Fibroblast of pulmonary artery (primary cell): ENCODE results near the gene TXNDC11.

Experiments
- DNase-seq: peaks from one replicate; pipeline ENCODE4 v3.0.0-alpha.2; 2010; ENCODE audit warnings: low read depth
- H3K4me3 ChIP-seq: replicated peaks from 2 replicates; pipeline ENCODE4 v1.5.1; 2011; ENCODE audit warnings: low read depth, mild to moderate bottlenecking, control low read depth, low read length, moderate library complexity
- TF ChIP-seq, protein P1 (sequence below): IDR thresholded peaks from 2 replicates; pipeline ENCODE4 v1.5.1; 2011; ENCODE audit warnings: mild to moderate bottlenecking, control low read depth, low read length, inconsistent platforms; ENCODE audit errors: missing control alignments

TXNDC11 gene

GRCh38 chr16:11750056-11750455, 7.4 kb upstream of the TXNDC11 start:
- no peak for DNase-seq
- TF ChIP-seq, protein P1, sequence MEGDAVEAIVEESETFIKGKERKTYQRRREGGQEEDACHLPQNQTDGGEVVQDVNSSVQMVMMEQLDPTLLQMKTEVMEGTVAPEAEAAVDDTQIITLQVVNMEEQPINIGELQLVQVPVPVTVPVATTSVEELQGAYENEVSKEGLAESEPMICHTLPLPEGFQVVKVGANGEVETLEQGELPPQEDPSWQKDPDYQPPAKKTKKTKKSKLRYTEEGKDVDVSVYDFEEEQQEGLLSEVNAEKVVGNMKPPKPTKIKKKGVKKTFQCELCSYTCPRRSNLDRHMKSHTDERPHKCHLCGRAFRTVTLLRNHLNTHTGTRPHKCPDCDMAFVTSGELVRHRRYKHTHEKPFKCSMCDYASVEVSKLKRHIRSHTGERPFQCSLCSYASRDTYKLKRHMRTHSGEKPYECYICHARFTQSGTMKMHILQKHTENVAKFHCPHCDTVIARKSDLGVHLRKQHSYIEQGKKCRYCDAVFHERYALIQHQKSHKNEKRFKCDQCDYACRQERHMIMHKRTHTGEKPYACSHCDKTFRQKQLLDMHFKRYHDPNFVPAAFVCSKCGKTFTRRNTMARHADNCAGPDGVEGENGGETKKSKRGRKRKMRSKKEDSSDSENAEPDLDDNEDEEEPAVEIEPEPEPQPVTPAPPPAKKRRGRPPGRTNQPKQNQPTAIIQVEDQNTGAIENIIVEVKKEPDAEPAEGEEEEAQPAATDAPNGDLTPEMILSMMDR, result no peak
- H3K4me3 ChIP-seq, result no peak overlapping the region

- no peak overlapping the region for H3K4me3 ChIP-seq
- TF ChIP-seq, protein P1, result no peak
- DNase-seq, result no peak
Observed at GRCh38 chr16:11748404-11749254, 6.0 kb upstream of the TXNDC11 start.

DNA sequence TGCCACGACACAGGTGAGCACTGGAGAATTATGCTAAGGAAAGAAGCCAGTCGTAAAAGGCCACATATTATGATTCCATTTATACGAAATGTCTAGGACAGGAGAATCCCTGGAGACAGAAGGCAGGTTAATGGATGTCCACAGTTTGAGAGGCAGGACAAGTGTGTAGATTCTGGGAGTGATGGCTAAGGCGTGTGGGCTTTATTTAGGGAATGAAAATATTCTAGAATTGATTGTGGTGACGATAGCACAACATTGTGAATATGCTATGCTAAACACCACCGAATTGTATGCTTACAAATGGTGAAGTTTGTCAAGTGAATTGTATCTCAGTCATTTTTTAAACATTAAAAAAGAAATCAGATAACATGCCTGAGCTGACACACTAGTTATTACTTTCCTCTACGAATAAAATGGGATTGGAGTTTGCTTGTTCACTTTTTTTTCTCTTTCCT, 5.3 kb upstream of the TXNDC11 start:
- DNase-seq, result no peak
- TF ChIP-seq, protein P1, result no peak
- H3K4me3 ChIP-seq, result no peak overlapping the region

DNA sequence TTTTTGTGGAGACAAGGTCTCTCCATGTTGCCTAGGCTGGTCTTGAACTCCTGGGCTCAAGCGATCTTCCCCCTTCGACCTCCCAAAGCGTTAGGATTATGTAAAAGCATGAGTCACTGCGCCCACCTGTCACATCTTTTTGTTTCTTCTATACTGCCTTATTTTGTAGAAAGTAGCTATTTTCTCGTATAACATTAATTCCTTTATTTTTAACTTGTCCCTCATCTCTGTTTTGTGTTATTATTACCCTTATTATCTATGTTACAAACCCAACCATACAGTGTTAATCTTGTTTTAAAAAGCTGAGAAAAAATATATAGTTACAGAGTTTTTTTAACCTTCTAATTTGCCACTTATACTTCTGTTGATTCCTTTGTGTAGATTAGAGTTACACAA, 1.4 kb upstream of the TXNDC11 start:
- no peak overlapping the region for H3K4me3 ChIP-seq
- DNase-seq, result no peak
- TF ChIP-seq, protein P1, result no peak

DNA sequence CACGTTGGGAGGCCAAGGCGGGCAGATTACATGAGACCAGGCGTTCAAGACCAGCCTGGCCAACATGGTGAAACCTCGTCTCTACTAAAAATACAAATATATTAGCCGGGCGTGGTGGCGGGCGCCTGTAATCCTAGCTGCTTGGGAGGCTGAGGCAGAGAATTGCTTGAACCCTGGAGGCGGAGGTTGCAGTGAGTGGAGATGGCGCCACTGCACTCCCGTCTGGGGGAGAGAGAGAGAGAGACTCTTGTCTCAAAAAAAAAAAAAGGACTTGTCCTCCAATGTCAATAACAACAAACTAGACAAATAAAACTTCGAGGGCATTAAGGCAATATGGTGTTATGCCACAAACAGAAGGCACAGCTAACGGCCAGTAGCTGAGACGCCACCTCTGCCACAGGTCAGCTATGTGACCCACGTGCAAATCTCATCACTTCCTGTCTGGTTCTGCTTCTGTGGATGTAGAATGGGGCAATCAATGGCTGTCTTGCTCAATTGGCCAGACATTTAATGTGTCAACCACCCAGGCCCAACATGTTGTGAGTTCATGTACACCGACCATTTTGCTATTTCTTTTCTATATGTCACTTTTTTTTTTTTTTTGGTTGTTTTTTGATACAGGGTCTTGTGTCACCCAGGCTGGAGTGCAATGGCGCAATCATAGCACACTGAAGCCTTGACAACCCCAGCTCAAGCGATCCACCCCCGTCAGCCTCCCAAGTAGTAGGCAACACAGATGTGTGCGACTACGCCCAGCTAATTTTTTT, 834 bp upstream of the TXNDC11 start:
- TF ChIP-seq, protein P1, result no peak
- peak overlapping the region; percentile 91 for H3K4me3 ChIP-seq
- DNase-seq, result peak; percentile 80

DNA sequence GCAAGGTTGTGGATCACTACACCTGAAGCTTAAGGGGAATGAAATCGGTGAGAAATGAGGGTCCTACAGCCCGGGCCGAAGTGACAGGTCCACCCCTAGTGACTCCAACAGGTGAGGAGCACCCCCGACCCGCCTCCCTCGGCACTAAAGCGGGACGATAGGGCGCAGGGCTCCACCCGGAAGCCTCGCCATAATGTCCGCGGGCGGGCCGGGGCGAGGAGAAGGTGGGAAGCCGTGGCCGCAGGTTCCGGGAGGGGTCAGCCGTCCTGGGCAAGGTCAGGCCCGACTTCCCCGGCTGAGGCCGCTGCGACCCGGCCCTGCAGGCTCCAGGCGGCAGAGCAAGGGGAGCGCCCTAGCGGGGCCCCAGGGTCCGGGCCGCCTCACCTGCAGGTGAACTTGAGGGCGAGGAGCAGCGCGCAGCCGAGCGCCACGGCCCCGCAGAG, 543 bp downstream of the TXNDC11 start:
- TF ChIP-seq, protein P1, result no peak
- peak overlapping the region; percentile 91 for H3K4me3 ChIP-seq
- no peak for DNase-seq
